CMK (cell line): ENCODE results near the gene ABCD3.
"Not testable (repeated sequence)": the region's sequence is repeated elsewhere in the genome, so short reads cannot be mapped to it uniquely, and the experiment has no call there.

Experiments used
- DNase-seq: peaks from one replicate; pipeline ENCODE4 v3.0.0-alpha.2; 2010; ENCODE audit warnings: low read depth

ABCD3 gene

DNA sequence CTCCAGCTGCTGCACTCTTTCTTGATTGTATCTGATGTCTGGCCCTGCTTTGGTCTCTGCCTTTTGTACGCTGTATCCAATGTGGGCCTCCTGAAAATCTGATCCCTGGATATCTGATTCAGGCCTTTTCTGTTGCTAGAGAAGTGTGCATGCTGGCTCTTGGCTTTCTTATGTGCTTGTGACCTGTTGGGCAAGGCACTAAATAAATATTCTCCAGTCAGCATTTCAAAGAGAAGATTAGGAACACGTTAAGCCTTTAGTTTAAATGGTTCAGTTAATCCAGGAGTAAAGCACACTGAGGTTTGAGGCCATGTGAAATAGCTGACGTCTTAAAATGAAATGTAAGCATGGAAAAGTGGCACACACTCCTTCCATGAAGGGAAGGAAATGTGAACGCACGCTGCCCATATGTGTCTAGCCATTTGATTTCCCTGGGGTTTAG, 132.6 kb downstream of the ABCD3 start:
- no peak for DNase-seq

- no peak for DNase-seq
Observed at GRCh38 chr1:94551449-94551848, 133.3 kb downstream of the ABCD3 start.

DNA sequence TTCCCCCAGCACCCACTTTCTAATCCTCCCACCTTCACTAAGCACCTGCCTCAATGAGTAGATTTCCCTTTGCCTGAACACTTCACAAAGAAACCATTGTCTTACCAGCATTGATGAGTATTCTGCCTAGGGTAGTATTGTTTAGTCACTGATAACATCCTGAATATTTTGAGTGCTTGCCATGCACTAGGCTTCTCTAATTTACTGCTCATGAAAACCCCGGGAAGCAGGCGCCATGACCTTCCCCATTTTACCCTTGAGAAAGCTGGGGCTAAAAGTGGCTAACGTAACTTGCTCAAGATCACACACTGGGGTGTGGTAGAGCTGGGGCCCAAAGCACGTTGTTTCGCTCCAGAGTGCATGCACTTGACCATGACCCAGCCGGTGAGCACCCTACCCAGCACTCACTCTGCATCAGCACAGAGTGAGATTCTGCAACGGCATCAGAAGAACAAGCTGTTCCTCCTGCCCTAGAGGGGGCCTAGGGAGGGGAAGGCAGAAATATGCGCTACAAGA, 133.9 kb downstream of the ABCD3 start:
- no peak for DNase-seq

- no peak for DNase-seq
Observed at GRCh38 chr1:94553323-94553730, 135.1 kb downstream of the ABCD3 start.

- DNase-seq: no peak
Observed at GRCh38 chr1:94553931-94554330, 135.7 kb downstream of the ABCD3 start.

DNA sequence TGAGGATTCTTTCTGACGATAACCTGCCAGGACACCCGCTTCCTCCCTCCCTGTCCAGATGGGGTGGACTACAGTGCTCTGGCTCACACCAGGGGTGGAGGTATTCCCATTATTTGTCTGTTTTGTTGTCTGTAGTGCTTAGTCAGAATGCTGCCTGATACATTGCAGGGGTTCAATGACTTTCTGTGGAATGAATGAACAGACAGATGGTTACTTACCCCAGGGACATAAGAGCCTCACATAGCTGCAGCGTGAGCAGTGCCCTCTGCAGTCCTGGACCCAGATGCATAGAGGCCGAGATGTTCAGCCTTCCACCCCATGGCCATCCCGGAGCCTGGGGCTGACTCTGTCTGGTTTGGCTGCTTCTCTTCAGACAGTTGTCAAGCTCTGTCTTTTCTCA, 136.4 kb downstream of the ABCD3 start:
- DNase-seq: no peak

DNA sequence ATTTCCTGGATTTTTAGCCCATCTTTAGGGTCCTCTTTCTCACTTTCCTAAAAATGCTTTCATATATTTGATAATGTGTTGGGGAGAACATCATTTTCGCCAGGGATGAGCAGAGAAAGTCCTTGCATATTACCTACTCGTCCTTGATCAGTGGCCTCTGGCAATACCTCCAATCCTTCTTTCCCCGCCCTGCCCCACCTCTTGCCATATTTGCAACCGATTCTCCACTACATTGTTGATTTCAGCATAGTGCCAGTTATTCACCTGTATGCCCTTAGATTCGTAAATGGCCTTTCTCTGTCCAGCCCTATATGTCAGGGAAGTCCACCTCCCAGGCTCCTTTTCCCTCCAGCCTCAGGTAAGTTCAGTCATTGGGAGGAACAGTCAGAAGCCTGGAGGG, 136.9 kb downstream of the ABCD3 start:
- DNase-seq: no peak

- no peak for DNase-seq
Observed at GRCh38 chr1:94559921-94560320, 141.7 kb downstream of the ABCD3 start.

DNA sequence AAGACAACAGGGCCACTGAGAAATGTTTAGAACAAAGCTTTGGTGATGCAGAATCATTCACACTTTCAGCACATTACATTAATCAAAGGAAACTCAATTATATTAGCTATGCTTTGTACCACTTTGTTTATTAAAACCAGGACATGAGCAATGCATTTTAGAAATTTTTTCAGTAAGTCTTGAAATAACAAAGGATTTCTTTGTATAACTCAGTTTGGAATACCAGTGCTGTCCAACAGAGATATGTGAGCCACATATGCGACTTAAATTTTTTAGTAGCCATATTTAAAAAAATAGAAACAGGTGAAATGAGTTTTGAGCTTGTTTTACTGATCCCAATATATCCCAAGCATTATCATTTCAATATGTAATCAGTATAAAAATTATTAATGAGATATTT, 142.1 kb downstream of the ABCD3 start:
- no peak for DNase-seq

GRCh38 chr1:94562519-94563260, 144.5 kb downstream of the ABCD3 start:
- no peak for DNase-seq

DNA sequence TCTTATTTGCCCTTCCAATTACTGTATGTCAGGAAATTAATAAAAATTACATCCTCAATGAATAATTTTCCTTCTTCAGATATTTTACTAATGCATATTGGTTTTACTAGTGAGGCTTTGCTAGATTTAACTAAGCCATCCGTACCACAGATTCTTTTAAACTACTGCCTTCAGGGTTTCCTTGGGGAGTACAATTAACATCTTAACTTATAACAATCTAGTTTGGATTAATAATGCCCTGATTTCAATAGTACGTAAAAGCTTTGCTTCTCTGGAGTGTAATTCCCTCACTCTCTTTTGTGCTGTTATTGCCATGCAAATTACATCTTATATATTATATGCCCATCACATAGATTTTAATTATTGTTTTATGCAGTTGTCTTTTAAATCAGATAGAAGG, 147.7 kb downstream of the ABCD3 start:
- no peak for DNase-seq

- DNase-seq: not testable (repeated sequence)
Observed at GRCh38 chr1:94566436-94566835, 148.2 kb downstream of the ABCD3 start.

- not testable (repeated sequence) for DNase-seq
Observed at GRCh38 chr1:94567975-94568607, 149.9 kb downstream of the ABCD3 start.
